Measurements from ENCODE around the gene DLL4.

GRCh38 chr15:40957581-40958051, 28.5 kb downstream of the DLL4 start:
- TF ChIP-seq CTCF (IDR thresholded peaks at IDR 0.05; ENCODE audit: borderline replicate concordance, extremely low read depth, low read length, poor library complexity, severe bottlenecking) (no peak), EZH2 (IDR thresholded peaks at IDR 0.05; ENCODE audit: borderline replicate concordance, low read depth, low read length, severe bottlenecking) (no peak)
